ENCODE results near the gene CALD1. TPM values are rescaled to one million over a fixed set of nuclear protein-coding genes. Genes with fewer than 3 reads are reported as not detected.

The CALD1 gene
- total and polyA plus RNA-seq, 2 experiments from 2014 or later, result 132 to 842 TPM

DNA sequence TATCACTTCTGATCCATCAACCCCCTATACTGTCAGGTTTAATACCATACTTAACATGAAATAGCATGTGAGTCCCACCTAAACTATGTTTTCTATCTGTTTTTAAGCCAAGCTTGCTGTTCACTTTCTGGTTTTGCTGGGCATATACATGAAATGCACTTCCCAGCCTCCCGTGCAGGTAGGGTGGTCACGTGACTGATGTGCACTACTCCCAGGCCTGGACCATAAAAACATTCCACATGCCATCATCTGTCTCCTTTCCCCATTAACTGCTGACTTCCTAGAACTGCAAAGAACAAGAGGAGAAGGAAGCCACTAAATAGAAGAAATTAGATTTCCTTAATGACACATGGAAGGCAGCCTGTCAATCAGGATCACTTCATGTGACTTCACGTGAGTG, 40.1 kb upstream of the CALD1 start:
- H3K9me2 ChIP-seq (ENCODE audit: insufficient read depth), result peaks cover 11% of the 10 kb centered on the region
- H3K27ac ChIP-seq (ENCODE audit: low read depth), result no peak overlapping the region
- no peaks in the 10 kb centered on the region for H3K27me3 ChIP-seq (ENCODE audit: insufficient read depth)
- Mint-ChIP-seq H3K4me1 (peaks cover 28% of the 10 kb centered on the region), H3K4me3 (no peak overlapping the region), H3K9me3 (no peaks in the 10 kb centered on the region), H3K27me3 (ENCODE audit: insufficient read depth, low read depth, poor library complexity) (peaks cover 4% of the 10 kb centered on the region), H3K36me3 (ENCODE audit: low read depth) (no peaks in the 10 kb centered on the region), H3K27ac (no peak overlapping the region)
- H4K20me1 ChIP-seq (replicated peaks; ENCODE audit: insufficient read depth), result no peaks in the 10 kb centered on the region
- no peak overlapping the region for H3K4me2 ChIP-seq
- no peaks in the 10 kb centered on the region for H3K36me3 ChIP-seq (ENCODE audit: insufficient read depth)
- ATAC-seq (no peak), DNase-seq (ENCODE audit: low spot score) (no peak)
- H3K4me1 ChIP-seq (ENCODE audit: insufficient read depth), result peaks cover 15% of the 10 kb centered on the region
- no peak overlapping the region for H2AFZ ChIP-seq
- H3F3A ChIP-seq (replicated peaks; ENCODE audit: low read depth), result no peaks in the 10 kb centered on the region
- H3K4me3 ChIP-seq, result no peak overlapping the region
- H3K79me2 ChIP-seq (replicated peaks; ENCODE audit: insufficient read depth), result no peaks in the 10 kb centered on the region
- TF ChIP-seq CREB1 (CRISPR knock-in tag; IDR thresholded peaks at IDR 0.05; ENCODE audit: low read depth) (no peak), POLR2AphosphoS5 (IDR thresholded peaks at IDR 0.05; ENCODE audit: low read depth) (no peak), NANOG (IDR thresholded peaks at IDR 0.05; ENCODE audit: borderline replicate concordance) (no peak), ZNF114 (CRISPR knock-in tag; IDR thresholded peaks at IDR 0.05) (no peak), EZH2 (IDR thresholded peaks at IDR 0.05; ENCODE audit: low read depth, unreplicated experiment) (no peak)
- TF ChIP-seq, protein P1, sequence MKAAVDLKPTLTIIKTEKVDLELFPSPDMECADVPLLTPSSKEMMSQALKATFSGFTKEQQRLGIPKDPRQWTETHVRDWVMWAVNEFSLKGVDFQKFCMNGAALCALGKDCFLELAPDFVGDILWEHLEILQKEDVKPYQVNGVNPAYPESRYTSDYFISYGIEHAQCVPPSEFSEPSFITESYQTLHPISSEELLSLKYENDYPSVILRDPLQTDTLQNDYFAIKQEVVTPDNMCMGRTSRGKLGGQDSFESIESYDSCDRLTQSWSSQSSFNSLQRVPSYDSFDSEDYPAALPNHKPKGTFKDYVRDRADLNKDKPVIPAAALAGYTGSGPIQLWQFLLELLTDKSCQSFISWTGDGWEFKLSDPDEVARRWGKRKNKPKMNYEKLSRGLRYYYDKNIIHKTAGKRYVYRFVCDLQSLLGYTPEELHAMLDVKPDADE (IDR thresholded peaks at IDR 0.05), result no peak

DNA sequence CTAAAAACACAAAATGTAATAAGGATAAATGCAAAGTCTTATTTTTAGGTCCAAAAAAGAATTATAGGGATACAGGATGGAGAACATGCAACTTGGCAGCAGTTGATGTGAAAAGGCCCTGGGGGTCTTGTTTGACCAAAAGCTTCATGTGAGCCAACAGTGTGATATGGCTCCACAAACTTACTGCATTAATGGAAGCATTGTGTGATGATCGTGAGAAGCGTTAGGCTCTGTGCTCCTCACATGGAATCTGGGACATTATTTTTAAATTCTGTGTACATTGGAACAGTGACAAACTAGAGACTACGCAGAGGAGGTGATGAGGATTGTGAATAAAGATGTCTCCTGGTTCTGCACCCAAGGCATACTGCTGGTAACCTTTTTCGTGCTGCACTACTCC, 39.1 kb upstream of the CALD1 start:
- no peak overlapping the region for H3K27ac Mint-ChIP-seq
- H3K9me3 Mint-ChIP-seq, result no peaks in the 10 kb centered on the region
- peaks cover 4% of the 10 kb centered on the region for H3K27me3 Mint-ChIP-seq (ENCODE audit: insufficient read depth, low read depth, poor library complexity)
- peaks cover 38% of the 10 kb centered on the region for H3K4me1 Mint-ChIP-seq
- Histone ChIP-seq H3K9me2 (ENCODE audit: insufficient read depth) (peaks cover 5% of the 10 kb centered on the region; the same call in 1 of the 2 replicates), H3F3A (replicated peaks; ENCODE audit: low read depth) (no peaks in the 10 kb centered on the region), H3K27ac (ENCODE audit: low read depth) (no peak overlapping the region), H3K36me3 (ENCODE audit: insufficient read depth) (no peaks in the 10 kb centered on the region), H3K4me1 (ENCODE audit: insufficient read depth) (peaks cover 22% of the 10 kb centered on the region), H4K20me1 (replicated peaks; ENCODE audit: insufficient read depth) (no peaks in the 10 kb centered on the region), H3K4me3 (no peak overlapping the region), H3K79me2 (replicated peaks; ENCODE audit: insufficient read depth) (no peaks in the 10 kb centered on the region), H3K4me2 (no peak overlapping the region), H2AFZ (no peak overlapping the region), H3K27me3 (ENCODE audit: insufficient read depth) (no peaks in the 10 kb centered on the region)
- no peak for ATAC-seq
- TF ChIP-seq, protein P1 (IDR thresholded peaks at IDR 0.05), result no peak
- TF ChIP-seq EZH2phosphoT487 (IDR thresholded peaks at IDR 0.05; ENCODE audit: unreplicated experiment), result no peak
- H3K36me3 Mint-ChIP-seq (ENCODE audit: low read depth), result no peaks in the 10 kb centered on the region
- no peak overlapping the region for H3K4me3 Mint-ChIP-seq
- no peak for DNase-seq (ENCODE audit: low spot score)

DNA sequence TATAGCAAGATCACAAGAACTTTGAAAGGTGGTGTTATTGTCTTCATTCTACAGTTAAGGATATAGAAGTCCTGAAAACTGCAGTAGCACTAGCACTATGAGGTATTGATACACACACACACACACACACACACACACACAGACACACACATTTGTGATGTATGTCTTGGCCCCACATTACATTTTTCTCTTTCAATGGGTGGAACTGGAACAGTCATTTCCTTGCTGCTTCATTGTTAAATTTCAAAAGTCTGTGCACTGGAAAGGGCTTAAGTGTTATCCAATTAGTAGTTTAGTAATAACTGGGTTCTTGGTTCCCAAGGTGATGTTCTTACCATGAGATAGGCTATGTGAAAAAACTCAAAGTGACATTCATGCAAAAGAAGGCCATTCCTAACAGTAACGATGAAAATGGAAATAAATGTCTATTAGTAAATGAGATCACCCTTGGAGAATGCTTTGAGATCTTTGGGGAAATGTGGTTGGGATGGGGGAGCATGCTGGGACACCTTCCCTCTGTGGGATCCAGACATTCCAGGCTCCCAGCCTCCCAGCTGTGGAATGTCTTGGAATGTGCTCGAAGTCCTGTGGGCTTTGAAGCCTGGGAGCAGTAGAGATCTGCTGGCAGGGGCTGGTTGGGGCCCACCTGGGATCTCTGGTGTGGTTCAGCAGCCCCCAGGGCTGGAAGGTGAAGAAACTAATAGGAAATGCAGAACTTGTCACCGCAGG, 37.4 kb upstream of the CALD1 start:
- H3K27me3 Mint-ChIP-seq (ENCODE audit: insufficient read depth, low read depth, poor library complexity), result peaks cover 2% of the 10 kb centered on the region
- H3K4me3 ChIP-seq, result no peak overlapping the region
- H3K9me3 Mint-ChIP-seq, result no peaks in the 10 kb centered on the region
- no peaks in the 10 kb centered on the region for H3K79me2 ChIP-seq (replicated peaks; ENCODE audit: insufficient read depth)
- H3K27ac Mint-ChIP-seq, result no peak overlapping the region
- no peaks in the 10 kb centered on the region for H3K27me3 ChIP-seq (ENCODE audit: insufficient read depth)
- no peak overlapping the region for H2AFZ ChIP-seq
- no peak overlapping the region for H3K4me2 ChIP-seq
- H4K20me1 ChIP-seq (replicated peaks; ENCODE audit: insufficient read depth), result no peaks in the 10 kb centered on the region
- no peak for TF ChIP-seq EZH2 (IDR thresholded peaks at IDR 0.05; ENCODE audit: low read depth, unreplicated experiment)
- TF ChIP-seq, protein P2, sequence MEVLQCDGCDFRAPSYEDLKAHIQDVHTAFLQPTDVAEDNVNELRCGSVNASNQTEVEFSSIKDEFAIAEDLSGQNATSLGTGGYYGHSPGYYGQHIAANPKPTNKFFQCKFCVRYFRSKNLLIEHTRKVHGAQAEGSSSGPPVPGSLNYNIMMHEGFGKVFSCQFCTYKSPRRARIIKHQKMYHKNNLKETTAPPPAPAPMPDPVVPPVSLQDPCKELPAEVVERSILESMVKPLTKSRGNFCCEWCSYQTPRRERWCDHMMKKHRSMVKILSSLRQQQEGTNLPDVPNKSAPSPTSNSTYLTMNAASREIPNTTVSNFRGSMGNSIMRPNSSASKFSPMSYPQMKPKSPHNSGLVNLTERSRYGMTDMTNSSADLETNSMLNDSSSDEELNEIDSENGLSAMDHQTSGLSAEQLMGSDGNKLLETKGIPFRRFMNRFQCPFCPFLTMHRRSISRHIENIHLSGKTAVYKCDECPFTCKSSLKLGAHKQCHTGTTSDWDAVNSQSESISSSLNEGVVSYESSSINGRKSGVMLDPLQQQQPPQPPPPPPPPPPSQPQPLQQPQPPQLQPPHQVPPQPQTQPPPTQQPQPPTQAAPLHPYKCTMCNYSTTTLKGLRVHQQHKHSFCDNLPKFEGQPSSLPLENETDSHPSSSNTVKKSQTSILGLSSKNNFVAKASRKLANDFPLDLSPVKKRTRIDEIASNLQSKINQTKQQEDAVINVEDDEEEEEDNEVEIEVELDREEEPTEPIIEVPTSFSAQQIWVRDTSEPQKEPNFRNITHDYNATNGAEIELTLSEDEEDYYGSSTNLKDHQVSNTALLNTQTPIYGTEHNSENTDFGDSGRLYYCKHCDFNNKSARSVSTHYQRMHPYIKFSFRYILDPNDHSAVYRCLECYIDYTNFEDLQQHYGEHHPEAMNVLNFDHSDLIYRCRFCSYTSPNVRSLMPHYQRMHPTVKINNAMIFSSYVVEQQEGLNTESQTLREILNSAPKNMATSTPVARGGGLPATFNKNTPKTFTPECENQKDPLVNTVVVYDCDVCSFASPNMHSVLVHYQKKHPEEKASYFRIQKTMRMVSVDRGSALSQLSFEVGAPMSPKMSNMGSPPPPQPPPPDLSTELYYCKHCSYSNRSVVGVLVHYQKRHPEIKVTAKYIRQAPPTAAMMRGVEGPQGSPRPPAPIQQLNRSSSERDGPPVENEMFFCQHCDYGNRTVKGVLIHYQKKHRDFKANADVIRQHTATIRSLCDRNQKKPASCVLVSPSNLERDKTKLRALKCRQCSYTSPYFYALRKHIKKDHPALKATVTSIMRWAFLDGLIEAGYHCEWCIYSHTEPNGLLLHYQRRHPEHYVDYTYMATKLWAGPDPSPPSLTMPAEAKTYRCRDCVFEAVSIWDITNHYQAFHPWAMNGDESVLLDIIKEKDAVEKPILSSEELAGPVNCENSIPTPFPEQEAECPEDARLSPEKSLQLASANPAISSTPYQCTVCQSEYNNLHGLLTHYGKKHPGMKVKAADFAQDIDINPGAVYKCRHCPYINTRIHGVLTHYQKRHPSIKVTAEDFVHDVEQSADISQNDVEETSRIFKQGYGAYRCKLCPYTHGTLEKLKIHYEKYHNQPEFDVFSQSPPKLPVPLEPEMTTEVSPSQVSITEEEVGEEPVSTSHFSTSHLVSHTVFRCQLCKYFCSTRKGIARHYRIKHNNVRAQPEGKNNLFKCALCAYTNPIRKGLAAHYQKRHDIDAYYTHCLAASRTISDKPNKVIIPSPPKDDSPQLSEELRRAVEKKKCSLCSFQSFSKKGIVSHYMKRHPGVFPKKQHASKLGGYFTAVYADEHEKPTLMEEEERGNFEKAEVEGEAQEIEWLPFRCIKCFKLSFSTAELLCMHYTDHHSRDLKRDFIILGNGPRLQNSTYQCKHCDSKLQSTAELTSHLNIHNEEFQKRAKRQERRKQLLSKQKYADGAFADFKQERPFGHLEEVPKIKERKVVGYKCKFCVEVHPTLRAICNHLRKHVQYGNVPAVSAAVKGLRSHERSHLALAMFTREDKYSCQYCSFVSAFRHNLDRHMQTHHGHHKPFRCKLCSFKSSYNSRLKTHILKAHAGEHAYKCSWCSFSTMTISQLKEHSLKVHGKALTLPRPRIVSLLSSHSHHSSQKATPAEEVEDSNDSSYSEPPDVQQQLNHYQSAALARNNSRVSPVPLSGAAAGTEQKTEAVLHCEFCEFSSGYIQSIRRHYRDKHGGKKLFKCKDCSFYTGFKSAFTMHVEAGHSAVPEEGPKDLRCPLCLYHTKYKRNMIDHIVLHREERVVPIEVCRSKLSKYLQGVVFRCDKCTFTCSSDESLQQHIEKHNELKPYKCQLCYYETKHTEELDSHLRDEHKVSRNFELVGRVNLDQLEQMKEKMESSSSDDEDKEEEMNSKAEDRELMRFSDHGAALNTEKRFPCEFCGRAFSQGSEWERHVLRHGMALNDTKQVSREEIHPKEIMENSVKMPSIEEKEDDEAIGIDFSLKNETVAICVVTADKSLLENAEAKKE (CRISPR knock-in tag; IDR thresholded peaks at IDR 0.05), result peak; percentile 91
- peaks cover 9% of the 10 kb centered on the region for H3K9me2 ChIP-seq (ENCODE audit: insufficient read depth)
- no peaks in the 10 kb centered on the region for H3F3A ChIP-seq (replicated peaks; ENCODE audit: low read depth)
- peaks cover 23% of the 10 kb centered on the region for H3K4me1 ChIP-seq (ENCODE audit: insufficient read depth)
- H3K4me1 Mint-ChIP-seq, result peaks cover 39% of the 10 kb centered on the region
- no peaks in the 10 kb centered on the region for H3K36me3 ChIP-seq (ENCODE audit: insufficient read depth)
- no peak overlapping the region; the same call in 2 of the 3 replicates for H3K4me3 Mint-ChIP-seq
- H3K36me3 Mint-ChIP-seq (ENCODE audit: low read depth), result no peaks in the 10 kb centered on the region
- ATAC-seq (peak; percentile 93), DNase-seq (ENCODE audit: low spot score) (peak; percentile 85)
- no peak overlapping the region for H3K27ac ChIP-seq (ENCODE audit: low read depth)

Measured in GM23338 (cell line).